Nephron (organoid): ENCODE measurements around the gene KIFC3.
A peak's percentile ranks its signal among the peaks of the same experiment; 100 is the strongest.

Experiments
- H3K27ac Mint-ChIP-seq, 3 experiments: 2 replicates each; pipeline ENCODE4 v1.8.0; 2020; ENCODE audit warnings: mixed read lengths in 3 of 3, mild to moderate bottlenecking in 2 of 3, moderate library complexity in 1 of 3
- H3K27me3 Mint-ChIP-seq: 2 replicates; pipeline ENCODE4 v1.8.0; 2021; ENCODE audit warnings: low read depth, mild to moderate bottlenecking, moderate library complexity, mixed read lengths
- H3K36me3 Mint-ChIP-seq: 2 replicates; pipeline ENCODE4 v1.8.0; 2020; ENCODE audit warnings: low read depth, mixed read lengths
- H3K4me1 Mint-ChIP-seq: 2 replicates; pipeline ENCODE4 v1.8.0; 2020; ENCODE audit warnings: mixed read lengths
- H3K4me3 Mint-ChIP-seq, 3 experiments: 2 replicates each; pipeline ENCODE4 v1.8.0; 2020; ENCODE audit warnings: mild to moderate bottlenecking in 3 of 3, mixed read lengths in 3 of 3, moderate library complexity in 2 of 3
- H3K9me3 Mint-ChIP-seq: 2 replicates; pipeline ENCODE4 v1.8.0; 2020; ENCODE audit warnings: mixed read lengths
- TF ChIP-seq, protein P1 (sequence below), 3 experiments: fragments of 200-600 bp; sonication (generic); IDR thresholded peaks; one replicate each; pipeline ENCODE4 v1.5.0; 2021; ENCODE audit warnings: antibody characterized with exemption in 3 of 3; ENCODE audit not compliant: unreplicated experiment in 3 of 3

Gene KIFC3

DNA sequence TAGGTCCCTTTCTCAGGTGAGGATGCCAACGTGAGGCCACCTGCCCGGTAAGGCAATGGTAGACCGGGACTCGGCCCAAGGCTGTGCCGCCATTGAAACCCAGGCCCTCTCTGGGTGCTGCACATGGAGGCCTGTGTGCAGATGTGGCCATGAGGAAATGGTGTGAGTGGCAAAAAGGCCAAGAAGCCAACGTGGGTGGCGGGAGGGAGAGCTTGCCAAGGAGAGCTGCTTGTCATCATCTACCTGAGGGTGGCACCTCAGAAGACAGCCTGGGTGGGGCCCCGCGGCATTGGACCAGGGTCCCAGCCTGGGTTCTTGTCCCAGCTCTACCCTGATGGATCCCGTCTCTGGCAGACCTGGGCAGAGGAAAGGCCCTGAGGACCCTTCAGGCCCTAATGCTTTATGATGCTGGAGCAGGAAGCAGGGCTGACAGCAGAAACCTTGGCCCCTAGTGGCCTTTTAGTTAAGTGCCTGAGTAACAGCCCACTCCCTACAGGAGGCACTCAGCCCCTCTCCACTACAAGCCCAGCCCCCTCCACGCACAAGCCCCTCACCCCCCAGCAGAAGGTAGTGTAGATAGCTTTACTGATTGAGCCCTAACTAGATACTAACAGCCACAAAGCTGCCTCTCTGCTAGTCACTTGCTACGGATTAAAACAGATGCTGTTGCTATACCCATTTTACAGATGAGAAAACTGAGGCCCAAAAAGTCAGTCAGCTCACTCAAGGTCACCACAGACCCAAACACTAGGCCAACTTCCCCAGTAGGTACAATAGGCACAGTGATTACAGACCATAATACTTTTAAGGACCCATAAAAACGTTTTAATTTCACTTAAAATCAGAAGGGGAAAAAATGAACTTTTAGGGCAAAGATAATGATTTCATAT, 26.2 kb upstream of the KIFC3 start:
- Mint-ChIP-seq H3K4me3 (no peak overlapping the region), H3K4me1 (peaks cover 39% of the 10 kb centered on the region), H3K9me3 (no peaks in the 10 kb centered on the region), H3K27ac (no peak overlapping the region), H3K36me3 (no peaks in the 10 kb centered on the region), H3K27me3 (peaks cover 17% of the 10 kb centered on the region)
- TF ChIP-seq, protein P1, sequence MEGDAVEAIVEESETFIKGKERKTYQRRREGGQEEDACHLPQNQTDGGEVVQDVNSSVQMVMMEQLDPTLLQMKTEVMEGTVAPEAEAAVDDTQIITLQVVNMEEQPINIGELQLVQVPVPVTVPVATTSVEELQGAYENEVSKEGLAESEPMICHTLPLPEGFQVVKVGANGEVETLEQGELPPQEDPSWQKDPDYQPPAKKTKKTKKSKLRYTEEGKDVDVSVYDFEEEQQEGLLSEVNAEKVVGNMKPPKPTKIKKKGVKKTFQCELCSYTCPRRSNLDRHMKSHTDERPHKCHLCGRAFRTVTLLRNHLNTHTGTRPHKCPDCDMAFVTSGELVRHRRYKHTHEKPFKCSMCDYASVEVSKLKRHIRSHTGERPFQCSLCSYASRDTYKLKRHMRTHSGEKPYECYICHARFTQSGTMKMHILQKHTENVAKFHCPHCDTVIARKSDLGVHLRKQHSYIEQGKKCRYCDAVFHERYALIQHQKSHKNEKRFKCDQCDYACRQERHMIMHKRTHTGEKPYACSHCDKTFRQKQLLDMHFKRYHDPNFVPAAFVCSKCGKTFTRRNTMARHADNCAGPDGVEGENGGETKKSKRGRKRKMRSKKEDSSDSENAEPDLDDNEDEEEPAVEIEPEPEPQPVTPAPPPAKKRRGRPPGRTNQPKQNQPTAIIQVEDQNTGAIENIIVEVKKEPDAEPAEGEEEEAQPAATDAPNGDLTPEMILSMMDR (IDR thresholded peaks at IDR 0.05; ENCODE audit: unreplicated experiment in 3 of 3) = no peak

GRCh38 chr16:57826706-57827625, 24.7 kb upstream of the KIFC3 start:
- H3K27ac Mint-ChIP-seq = peak overlapping the region; percentile 43 to 84 (median 76)
- H3K4me1 Mint-ChIP-seq = peaks cover 39% of the 10 kb centered on the region
- H3K27me3 Mint-ChIP-seq = peaks cover 14% of the 10 kb centered on the region
- H3K4me3 Mint-ChIP-seq = peak overlapping the region in 2 of 3 experiments; percentile 41 to 69
- TF ChIP-seq, protein P1 (IDR thresholded peaks at IDR 0.05; ENCODE audit: unreplicated experiment in 3 of 3) = no peak
- H3K36me3 Mint-ChIP-seq = no peaks in the 10 kb centered on the region
- H3K9me3 Mint-ChIP-seq = no peaks in the 10 kb centered on the region

GRCh38 chr16:57826052-57826451, 23.8 kb upstream of the KIFC3 start:
- Mint-ChIP-seq H3K4me1 (peaks cover 41% of the 10 kb centered on the region), H3K36me3 (no peaks in the 10 kb centered on the region), H3K4me3 (peak overlapping the region in 2 of 3 experiments; percentile 29 to 71), H3K9me3 (no peaks in the 10 kb centered on the region), H3K27me3 (peaks cover 8% of the 10 kb centered on the region), H3K27ac (peak overlapping the region; percentile 18 to 84 (median 54))
- TF ChIP-seq, protein P1 (IDR thresholded peaks at IDR 0.05; ENCODE audit: unreplicated experiment in 3 of 3) = no peak

DNA sequence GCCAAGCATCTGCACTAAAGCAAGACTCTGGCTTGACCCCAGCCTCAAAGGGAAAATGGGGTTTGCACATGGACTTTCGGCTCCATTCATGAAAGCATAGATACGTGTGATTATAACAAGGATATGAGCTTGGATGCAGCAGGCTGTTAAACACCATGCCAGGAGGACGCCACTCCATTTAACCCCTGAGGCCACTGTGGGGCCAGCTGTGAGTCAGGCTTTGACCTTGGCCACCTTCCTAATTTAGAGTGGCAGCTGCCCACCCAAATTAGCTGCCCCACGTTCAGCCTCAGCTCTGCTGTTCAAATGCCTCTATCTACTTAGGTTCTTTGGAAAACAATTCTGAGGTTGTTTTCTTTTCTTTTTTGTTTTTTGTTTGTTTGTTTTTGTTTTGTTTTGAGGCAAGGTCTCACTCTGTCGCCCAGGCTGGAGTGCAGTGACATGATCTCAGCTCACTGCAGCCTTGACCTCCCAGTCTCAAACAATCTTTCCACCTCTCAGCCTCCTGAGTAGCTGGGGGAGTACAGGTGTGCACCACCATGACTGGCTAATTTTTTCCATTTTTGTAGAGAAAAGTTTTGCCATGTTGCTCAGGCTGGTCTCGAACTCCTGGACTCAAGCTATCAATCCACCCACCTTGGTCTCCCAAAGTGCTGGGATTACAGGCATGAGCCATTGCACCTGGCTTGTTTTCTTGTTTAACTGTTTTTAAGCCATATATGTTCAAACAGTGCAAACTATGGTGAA, 23.2 kb upstream of the KIFC3 start:
- TF ChIP-seq, protein P1 (IDR thresholded peaks at IDR 0.05; ENCODE audit: unreplicated experiment in 3 of 3) = no peak
- H3K4me1 Mint-ChIP-seq = peaks cover 45% of the 10 kb centered on the region
- H3K9me3 Mint-ChIP-seq = no peaks in the 10 kb centered on the region
- no peaks in the 10 kb centered on the region for H3K36me3 Mint-ChIP-seq
- peak overlapping the region in 2 of 3 experiments; percentile 29 to 71 for H3K4me3 Mint-ChIP-seq
- H3K27me3 Mint-ChIP-seq = peaks cover 8% of the 10 kb centered on the region
- H3K27ac Mint-ChIP-seq = peak overlapping the region; percentile 38 to 84 (median 54)

DNA sequence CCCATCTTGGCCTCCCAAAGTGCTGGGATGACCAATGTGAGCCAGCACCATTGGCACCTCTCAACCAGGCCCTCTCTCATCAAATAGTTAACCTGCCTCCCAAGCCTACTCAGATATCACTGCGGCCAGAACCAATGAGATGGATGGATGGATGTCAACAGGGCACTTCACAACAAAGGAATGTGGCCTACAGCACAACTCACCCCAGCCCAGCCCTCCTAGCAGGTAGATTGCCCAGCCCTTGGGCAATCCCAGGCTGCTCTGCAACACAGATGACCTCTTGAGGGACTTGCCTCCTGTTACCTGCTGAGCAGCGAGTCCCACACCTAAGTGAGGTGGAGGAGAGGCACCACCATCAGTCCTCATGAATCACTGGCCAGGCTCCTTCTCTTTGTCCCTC, 22.6 kb upstream of the KIFC3 start:
- Mint-ChIP-seq H3K27me3 (peaks cover 8% of the 10 kb centered on the region), H3K27ac (peak overlapping the region; percentile 15 to 46 (median 38)), H3K4me1 (peaks cover 45% of the 10 kb centered on the region), H3K36me3 (no peaks in the 10 kb centered on the region), H3K4me3 (peak overlapping the region in 1 of 3 experiments; percentile 71), H3K9me3 (no peaks in the 10 kb centered on the region)
- TF ChIP-seq, protein P1 (IDR thresholded peaks at IDR 0.05; ENCODE audit: unreplicated experiment in 3 of 3) = no peak
